GM15510 (cell line): Measurements from ENCODE around the gene EPHA1.

ENCODE experiments used
- POLR2A ChIP-seq: IDR thresholded peaks from 3 replicates; pipeline ENCODE4 v1.6.1; 2011; ENCODE audit warnings: borderline replicate concordance; ENCODE audit not compliant: insufficient read length; ENCODE audit errors: extremely low read depth

The EPHA1 gene

DNA sequence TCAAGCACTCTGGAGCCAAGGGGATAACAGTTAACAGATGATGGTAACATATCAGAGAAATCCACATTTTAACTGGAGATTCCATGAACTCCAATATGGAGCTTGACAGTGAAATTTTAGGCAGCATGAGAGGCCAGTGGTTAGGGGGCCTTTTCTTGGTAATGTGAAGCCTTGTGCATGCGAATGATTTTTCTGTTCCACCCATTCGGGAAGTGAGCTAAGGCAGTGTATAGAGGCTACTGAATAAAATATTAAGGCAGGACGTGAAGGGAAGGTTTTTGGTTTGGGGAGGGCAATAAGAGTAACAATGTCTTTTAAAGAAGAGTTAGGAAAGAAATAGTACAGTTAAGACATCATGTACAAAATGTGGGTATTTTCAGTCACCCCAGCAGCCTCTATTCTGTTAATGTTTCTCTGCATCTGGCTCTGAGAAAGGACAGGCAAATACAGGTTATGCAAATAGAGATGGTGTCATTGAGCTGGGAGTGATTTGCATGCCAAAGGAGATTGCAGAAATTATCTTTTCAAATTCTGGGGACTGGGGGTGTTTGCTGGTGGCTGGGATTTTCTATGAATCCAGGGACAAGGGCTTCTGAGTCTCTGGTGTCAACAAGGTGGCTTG lies 27.8 kb upstream of the EPHA1 start:
- TF ChIP-seq POLR2A: no peak

DNA sequence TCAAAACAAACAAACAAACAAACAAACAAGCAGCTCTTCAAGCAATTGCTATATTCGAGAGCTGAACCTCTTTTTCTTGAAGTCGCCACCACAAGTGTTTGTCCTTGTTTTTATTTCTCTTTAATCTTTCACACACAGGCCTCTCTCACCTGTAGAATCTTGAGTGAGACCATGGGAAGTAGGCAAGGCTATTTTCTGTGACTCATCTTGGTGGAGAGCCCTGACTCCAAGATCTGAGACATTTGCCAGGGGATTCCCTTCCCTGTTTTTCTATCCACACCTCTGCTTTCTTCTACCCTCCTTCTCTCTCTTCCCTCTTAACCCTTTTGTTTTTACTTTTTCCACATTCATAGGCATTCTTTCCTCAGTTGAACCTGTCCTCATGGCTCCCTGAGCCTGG lies 26.6 kb upstream of the EPHA1 start:
- TF ChIP-seq POLR2A: no peak

GRCh38 chr7:143434660-143435059 lies 26.0 kb upstream of the EPHA1 start:
- no peak for TF ChIP-seq POLR2A

GRCh38 chr7:143433759-143434158 lies 25.1 kb upstream of the EPHA1 start:
- TF ChIP-seq POLR2A: no peak

GRCh38 chr7:143431109-143431508 lies 22.5 kb upstream of the EPHA1 start:
- no peak for TF ChIP-seq POLR2A

- TF ChIP-seq POLR2A: no peak
Measured at GRCh38 chr7:143429770-143430698, 21.4 kb upstream of the EPHA1 start.

- no peak for TF ChIP-seq POLR2A
Measured at GRCh38 chr7:143426479-143427142, 18.0 kb upstream of the EPHA1 start.

- no peak for TF ChIP-seq POLR2A
Measured at GRCh38 chr7:143422033-143422432, 13.4 kb upstream of the EPHA1 start.

GRCh38 chr7:143419880-143420279 lies 11.2 kb upstream of the EPHA1 start:
- TF ChIP-seq POLR2A: no peak

DNA sequence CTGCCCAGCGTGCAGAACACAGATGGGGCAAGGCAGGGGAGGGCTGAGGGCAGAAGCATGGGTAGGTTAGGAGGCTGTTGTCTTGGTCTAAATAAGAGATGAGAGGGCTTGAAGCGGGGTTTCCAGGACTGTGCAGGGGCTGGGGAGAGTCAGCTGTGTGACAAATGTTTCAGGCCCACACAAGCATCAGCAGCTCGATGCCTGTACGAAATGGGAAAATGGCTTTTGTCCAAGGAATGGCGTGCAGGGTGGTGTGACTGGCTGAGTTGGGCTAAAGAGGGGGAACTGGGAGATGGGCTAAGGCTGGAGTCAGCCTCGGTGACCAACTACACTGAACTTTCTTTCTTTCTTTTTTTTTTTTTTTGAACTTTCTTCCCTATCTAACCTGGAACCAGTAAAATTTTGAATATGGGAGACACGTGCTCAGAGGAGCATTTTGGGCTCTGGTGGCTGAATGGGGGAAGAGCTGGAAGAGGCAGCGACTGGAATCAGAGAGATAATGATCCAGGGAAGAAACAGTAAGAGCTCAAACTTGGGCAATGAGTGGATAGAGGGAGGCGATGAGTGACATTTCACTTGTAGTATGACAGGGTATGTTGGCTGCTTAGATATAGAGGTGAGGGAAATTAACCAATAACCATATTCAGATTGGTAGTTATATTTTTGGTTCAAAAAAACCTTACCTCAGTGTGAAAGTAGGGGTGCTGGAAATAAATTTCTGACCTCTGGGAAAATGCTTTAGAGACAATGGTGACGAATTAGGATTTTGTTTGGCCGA lies 10.2 kb upstream of the EPHA1 start:
- TF ChIP-seq POLR2A: no peak

- TF ChIP-seq POLR2A: no peak
Measured at GRCh38 chr7:143417734-143418383, 9.2 kb upstream of the EPHA1 start.

DNA sequence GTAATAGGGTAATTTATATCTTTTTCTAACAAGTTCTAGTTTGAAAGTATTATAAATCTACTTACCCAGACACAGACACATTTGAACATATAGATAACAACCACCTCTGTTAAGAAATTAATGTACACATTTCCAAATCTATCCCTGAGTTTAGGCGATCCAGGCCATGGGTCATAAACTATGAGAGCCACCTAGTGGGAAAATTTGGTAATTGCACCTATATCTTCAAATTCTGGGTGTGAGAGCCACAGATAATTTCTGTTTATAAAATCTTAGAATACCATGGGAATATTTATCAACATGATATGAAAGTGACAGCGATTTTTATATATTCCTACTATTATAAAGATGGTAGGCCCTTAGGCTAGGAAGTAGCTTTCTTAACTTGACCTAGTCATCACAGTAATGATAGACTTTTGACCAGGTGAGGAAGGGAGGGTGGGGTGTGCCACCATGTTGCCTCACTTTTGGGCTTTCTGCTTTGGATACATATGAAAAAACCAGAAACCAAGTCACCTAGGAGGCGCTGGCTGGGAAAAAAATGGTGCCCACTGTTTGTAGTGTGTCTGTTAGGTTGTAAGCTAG lies 8.0 kb upstream of the EPHA1 start:
- TF ChIP-seq POLR2A: no peak

DNA sequence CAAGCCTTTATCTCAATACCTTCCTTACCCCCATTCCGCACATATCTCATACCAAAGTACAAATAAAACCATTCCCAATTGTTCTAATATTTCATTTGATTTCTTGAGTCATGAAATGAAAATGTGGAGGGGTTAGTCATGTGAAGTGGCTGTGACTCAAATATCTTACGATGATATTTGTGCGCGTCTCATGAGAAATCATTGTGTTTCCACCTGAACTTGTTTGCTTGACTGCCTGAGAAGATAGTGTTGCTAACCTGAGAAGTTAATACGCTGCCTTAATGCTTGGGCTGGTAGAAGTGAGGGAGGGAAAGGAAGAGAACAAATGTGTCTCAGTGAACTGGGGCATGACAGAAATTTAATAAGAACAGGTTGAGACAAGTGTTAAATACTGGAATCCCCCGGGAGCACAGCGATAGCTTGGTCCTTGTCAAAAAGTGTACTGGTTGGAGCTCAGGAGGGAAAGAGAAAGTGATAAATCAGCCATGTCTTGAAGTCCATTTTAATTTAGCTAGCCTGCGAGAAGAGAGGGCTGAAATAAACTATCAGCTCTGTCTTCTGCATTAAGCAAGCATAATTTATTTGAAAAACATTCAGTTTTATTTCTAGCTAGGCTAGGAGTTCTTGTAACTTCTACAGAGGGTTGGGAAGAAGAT lies 7.2 kb upstream of the EPHA1 start:
- TF ChIP-seq POLR2A: no peak
